HG02588 (cell line): ENCODE measurements around the gene STARD10.
"Not testable (repeated sequence)": the region's sequence is repeated elsewhere in the genome, so short reads cannot be mapped to it uniquely, and the experiment has no call there.

ENCODE experiments used
- ATAC-seq: cut with Tn5 transposase; IDR thresholded peaks from one replicate; pipeline ENCODE4 v1.9.1; 2021; ENCODE audit warnings: mild to moderate bottlenecking, moderate library complexity; ENCODE audit not compliant: unreplicated experiment

Gene STARD10

DNA sequence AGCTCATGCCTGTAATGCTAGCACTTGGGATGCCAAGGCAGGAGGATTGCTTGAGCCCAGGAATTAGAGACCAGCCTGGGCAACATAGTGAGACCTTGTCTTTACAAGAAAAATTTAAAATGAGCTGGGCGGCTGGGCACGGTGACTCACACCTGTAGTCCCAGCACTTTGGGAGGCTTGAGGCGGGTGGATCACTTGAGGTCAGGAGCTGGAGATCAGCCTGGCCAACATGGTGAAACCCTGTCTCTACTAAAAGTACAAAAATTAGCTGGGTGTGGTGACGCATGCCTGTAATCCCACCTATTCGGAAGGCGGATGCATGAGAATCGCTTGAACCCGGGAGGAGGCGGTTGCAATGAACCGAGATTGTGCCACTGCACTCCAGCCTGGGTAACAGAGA lies 17.8 kb upstream of the STARD10 start:
- not testable (repeated sequence) for ATAC-seq

DNA sequence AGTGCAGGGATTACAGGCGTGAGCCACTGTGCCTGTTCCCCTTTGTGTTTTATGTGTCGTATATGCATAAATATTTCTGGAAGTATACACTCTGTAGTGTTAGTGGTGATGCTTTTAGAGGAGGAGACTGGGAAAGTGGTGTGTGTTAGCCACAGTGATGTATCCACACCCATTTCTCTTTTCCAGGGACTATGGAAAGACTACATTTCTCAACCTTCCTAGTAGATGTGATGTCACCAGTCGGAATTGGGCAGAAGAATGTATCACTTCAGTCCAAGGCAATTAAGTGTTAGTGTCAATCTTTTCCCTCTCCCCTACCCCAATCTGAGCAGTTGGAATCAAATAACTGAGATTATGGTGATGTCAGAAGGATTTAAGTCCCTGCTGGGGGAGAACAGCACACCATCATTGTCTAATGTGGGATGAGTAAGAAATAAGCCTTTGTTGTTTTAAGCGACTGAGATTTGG lies 14.5 kb upstream of the STARD10 start:
- ATAC-seq, result no peak

DNA sequence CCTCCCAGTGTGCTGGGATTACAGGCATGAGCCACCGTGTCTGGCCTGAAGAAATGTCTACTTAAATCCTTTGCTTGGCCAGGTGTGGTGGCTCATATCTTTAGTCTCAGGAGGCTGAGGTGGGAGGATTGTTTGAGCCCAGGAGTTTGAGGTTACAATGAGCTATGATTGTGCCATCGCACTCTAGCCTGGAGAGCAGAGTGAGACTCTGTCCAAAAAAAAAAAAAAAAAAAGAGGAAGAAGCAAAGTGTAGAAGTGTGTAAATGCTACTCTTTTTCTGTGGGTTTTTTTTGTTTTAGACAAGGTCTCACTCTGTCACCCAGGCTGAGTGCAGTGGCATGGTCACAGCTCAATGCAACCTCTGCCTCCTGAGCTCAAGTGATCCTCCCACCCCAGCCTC lies 13.9 kb upstream of the STARD10 start:
- no peak for ATAC-seq

DNA sequence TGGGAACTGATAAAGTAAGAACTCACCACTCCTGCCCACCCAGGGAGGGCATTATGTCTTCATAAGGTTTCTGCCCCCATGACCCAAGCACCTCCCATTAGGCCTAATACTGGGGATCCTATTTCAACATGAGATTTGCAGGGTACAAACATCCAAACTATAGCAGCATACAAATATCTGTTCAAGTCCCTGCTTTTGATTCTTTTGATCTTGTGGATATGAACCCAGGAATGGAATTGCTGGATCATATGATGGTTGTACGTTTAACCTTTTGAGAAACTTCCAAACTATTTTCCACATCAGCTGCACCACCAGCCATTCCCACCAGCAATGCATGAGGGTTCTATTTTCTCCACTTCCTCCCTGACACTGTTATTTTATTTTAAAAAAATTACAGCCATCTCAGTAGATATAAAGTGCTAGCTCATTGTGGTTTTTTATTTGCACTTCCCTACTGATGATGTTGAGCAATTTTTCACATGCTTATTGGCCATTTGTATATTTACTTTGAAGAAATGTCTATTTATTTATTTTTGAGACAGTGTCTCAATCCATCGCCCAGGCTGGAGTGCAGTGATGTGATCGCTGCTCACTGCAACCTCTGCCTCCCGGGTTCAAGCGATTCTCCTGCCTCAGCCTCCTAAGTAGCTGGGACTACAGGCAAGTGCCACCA lies 13.3 kb upstream of the STARD10 start:
- no peak for ATAC-seq

DNA sequence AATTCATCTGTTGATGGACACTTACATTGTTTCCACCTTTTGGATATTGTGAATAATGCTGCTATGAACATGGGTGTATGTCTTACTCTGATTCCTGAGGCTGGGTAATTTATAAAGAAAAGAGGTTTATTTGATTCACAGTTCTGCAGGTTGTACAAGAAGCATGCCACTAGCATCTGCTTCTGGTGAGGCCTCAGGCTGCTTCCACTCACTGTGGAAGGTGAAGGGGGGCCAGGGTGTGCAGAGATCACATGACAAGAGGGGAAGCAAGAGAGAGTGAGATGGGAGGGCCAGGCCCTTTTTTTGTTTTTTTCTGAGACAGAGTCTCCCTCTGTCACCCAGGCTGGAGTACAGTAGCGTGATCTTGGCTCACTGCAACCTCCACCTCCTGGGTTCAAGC lies 12.5 kb upstream of the STARD10 start:
- not testable (repeated sequence) for ATAC-seq

DNA sequence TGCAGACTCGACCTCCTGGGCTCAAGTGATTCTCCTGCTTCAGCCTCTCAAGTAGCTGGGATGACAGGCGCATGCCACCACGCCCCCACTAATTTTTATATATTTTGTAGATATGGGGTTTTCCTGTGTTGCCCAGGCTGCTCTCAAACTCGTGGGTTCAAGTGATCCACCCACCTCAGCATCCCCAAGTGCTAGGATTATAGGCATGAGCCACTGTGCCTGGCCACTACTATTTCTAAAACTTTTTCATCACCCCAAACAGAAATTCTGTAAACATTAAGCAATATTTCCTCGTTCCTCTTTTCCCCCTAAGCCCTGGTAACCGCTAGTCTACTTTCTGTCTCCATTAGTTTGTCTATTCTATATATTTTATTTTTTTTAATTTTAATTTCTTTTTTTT lies 11.4 kb upstream of the STARD10 start:
- no peak for ATAC-seq

DNA sequence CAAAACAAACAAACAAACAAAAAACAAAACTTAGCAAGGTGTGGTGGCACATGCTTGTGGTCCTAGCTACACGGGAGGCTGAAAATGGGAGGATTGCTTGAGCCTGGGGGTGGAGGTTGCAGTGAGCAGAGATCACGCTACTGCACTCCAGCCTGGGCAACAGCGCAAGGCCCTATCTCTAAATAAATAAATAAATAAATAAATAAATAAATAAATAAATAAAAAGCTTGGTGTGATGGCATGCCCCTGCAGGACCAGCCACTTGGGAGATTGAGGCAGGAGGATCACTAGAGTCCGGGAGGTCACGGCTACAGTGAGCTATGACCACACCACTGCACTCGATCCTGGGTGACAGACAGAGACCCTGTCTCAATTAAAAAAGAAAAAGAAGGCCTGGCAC lies 9.0 kb upstream of the STARD10 start:
- ATAC-seq, result no peak

DNA sequence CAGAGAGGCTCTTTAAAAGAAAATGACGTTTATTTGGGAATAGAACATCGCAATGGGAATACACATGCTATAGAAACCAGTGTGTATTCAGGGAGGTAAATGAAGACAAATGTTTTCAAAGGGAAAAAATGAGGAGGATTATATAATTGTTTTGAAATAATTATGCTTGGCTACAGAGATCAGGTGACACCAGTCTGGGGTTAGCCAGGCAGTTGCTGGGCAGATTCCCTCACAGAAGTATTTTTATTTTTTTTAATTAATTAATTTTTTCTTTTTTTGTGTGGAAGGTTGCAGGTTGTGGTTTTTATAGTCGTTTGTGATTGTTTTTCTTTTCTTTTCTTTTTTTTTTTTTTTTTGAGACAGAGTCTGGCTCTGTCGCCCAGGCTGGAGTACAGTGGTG lies 5.6 kb upstream of the STARD10 start:
- no peak for ATAC-seq

DNA sequence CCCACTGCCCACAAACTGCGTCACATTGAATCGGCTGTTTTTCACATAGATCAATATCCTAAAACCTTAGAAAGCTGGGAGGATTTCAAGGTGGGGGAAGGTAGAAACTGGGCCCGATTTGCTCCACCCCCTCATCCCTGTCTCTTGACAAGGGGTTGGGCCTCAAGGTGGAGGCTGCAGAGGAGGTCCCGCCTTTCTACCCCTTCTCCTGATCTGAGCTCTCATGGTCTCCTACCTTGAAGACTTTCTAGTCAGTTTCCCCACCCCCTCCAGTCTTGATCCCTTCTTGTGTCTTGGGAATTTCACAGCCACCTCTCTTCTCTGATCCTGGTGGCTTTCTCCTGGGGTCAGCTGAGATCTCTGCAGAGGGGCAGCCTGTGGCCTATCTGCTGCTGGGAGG lies 4.5 kb upstream of the STARD10 start:
- no peak for ATAC-seq

DNA sequence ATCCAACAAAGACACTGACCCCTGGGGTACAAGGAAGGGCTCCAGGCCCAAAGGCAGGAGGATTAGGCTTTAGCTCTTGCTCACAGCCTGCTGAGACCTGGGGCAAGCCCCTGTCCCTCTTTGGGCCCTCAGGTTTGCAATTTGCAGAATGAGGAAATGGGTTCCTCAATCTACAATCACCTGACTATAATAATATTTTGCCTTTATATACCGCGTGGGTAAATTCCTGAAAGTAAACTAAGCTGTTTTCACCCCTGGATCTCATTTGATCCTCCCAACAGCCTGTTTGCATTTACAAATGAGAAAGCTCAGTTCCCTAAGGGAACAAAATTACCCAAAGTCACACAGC lies 797 bp downstream of the STARD10 start:
- ATAC-seq, result no peak

DNA sequence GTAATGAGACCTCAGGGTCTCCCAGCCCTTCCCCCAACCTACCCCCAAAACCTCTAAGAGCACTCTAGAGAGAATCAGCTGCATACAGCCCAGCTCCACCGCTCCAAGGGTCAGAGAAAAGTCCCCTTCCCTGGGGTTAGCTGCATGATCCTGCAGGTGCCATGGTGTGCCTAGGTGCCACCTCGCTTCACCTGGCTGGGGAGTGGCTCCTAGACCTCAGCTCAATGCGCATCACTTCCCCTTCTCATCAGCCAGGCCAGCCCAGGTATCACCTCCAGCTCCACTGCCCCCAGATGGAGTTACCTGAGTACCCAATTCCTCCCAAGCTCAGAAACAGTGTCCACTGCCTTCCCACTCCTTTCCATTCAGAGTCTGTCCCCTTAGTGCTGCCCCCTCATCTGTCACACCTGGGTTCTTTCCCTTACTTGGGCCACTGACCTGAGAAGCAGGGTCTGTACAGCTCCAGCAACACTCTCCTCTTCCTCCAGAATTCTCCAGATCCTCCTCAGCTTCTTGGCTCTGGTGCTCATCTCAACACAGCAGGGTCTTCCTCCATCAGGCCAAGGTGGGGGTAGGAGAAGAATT lies 1.3 kb downstream of the STARD10 start:
- no peak for ATAC-seq

DNA sequence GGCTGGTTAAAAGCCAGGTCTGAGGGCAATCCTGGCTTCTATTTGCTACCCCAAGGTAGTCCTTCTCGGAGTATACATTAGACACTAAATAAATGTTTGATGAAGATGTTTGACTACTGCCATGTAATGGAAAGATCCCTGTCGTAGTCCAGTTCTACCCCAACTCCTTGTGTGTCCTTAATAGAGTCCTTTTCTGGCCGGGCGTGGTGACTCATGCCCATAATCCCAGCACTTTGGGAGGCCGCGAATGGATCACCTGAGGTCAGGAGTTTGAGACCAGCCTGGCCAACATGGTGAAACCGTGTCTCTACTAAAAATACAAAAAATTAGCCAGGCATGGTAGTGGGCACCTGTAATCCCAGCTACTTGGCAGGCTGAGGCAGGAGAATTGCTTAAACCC lies 2.6 kb downstream of the STARD10 start:
- ATAC-seq, result not testable (repeated sequence)

DNA sequence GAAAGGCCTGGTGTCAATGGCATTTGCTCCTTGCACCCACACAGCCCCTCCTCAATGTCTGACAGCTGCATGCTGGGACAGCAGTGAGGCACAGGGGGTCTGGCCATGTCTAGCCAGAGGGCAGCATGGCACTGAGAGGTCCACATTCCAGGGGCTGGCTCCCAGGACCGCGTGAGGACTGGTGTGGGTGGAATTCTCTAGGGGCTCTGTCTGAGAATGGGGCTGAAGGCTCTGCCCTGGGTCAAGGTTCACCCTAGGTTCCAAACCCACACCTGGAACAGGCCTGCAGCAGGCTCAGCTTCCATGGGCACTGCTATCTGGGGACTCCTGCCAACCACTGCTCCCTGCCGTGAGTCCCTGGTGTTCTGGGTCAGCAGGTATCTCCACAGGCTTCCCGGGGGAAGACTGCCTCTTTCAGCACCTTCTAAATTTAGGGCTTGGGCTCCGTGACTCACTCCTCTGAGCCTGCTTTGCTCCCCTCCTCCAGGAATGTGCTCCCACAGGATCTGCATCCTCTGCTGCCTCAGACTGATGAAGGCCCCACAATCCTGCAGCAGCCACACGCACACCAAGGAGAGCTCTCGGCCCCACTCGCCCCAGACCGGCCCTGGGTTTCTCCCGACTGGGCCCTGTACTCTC lies 4.2 kb downstream of the STARD10 start:
- ATAC-seq, result no peak

DNA sequence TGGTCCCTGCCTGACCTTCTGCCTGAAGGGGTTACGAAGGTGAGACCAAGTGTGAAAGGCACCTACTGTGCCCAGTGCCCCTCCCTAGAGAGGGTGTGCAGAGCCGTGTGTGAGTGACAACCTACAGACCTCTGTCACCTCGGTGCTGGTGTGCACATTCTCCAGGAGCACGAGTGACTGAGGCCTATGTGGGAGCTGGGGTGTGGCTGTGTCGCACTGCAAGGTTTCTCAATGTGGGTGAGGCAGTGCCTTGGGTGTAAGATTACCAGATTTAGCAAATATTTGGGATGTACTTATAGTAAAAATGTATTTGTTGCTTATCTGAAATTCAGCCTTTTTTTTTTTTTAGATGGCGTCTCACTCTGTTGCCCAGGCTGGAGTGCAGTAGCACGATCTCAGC lies 5.6 kb downstream of the STARD10 start:
- no peak for ATAC-seq

DNA sequence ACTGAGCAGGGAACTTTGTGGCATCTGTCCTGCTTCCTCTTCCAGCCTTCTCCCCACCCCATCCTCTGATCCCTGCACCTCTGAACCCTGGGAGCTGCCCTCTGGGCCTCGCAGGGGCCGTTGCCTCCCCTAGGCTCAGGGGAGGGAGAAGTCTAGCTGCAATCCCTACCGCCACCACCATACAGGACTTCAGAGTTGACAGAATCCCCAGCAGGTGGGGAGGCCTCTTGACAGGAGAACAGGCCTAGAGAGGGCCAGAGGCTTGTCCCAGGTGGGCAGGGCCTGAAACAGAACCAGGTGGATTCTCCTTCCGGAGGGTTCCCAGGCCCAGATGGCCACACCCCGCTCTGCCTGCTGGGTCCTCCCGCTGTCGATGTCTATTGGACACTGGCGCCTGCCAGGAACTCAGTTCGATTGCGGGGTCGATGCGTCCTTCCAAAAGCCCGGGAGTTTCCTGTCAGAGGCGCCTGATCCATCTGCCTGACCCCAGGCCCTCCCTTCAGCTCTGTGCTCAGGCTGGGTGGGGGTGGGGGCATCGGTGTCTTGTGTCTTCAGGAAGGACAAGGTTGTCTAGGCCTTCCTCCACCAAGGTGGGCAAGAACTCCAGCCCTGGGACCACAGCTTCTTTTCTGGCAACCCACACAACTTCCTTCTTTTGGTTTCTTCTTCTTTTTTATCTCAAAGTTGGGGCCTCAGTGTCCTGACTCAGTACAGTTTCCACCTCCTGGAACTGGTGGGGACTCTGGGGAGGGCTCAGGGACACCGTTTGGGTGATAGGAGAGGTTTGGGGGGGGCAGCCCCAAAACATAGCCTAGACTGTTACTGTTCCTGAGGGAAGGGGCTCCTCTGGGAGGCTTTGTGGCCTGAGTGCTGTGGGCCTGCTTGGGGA lies 6.4 kb downstream of the STARD10 start:
- ATAC-seq, result no peak

DNA sequence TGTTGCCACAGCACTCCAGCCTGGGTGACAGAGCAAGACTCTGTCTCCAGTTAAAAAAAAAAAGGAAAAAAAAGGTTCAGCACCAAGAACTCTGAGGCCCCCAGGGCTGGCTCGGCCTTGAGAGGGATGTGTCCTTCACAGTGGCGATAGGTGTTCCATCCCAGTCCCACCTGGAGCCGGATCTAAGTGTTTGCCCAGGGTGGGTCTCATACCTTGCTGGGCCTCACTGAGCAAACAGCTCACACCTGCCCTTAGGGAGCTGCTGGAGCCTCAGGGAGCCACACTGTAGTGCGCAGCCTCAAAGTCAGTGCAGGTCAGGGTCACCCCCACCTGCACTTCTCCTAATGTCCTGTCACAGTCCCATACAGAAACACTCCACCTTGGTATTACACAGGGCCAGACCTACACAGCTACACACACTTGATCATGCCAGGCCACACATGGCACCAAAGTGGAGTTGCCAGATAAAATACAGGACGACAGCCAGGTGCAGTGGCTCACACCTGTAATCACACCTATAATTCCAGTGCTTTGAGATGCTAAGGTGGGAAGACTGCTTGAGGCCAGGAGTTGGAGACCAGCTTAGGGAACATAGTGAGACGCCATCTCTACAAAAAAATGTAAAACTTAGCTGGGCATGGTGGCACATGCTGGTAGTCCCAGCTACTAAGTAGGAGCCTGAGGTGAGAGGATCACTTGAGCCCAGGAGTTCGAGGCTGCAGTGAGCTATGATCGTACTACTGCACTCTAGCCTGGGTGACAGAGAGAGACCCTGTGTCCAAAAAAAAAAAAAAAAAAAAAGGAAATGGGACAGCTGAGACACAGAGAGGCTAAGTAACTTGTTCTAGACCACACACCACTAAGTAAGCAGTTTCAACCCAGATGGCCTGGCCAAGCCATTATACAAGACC lies 7.3 kb downstream of the STARD10 start:
- no peak for ATAC-seq

DNA sequence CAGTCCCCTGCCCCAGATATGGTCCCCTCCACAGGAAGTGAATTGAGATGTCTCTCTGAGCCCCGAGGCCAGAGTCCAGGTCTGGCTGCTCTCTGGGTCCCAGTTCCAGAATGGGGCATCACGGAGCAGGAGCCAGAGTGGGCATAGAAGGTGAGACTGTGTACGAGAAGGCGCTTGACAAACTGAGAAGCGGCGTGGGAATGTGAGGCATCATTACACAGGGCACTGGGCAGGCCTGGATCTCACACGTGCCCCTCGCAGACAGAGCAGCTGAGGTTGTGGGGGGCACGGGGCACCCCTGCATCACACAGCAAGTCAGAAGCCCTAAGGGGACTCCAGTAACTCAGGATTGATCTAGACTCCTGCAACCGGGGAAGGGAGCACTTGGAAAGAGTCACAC lies 9.2 kb downstream of the STARD10 start:
- ATAC-seq, result no peak

DNA sequence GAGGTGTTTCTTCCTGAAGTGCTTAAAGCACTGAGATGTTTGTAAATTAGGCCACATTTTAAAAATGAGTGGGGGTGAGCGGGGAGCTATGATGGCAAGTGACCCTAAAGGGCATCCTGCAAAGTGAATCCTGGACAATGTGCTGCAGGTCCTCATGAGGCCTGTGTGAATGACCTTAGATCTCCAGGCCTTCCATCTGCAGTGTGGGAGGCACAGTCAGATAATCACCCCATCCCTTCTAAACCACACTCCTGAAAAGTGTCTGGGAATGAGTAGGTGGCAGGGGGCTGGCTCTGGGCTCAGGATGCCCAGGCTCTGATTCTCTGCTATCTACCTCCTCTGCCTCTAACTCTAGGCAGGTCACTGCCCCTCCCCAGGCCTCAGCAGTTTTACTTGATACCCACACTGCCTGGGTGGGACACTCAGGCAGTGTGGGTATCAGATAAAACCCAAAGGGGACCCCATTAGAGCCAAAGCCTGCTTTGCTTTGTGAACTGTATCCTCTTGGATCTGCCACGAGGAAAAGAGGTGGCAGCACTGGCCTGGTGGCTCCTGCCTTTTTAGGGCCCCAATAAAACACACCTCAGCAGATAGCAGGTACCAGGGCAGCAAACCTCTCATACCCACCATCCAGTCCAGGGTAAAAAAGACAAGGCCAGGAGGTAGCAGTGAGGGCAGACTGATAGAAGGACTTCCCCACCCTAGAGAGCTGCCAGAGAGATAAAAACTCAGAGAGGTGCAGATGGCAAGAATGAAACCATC lies 10.5 kb downstream of the STARD10 start:
- ATAC-seq, result no peak

DNA sequence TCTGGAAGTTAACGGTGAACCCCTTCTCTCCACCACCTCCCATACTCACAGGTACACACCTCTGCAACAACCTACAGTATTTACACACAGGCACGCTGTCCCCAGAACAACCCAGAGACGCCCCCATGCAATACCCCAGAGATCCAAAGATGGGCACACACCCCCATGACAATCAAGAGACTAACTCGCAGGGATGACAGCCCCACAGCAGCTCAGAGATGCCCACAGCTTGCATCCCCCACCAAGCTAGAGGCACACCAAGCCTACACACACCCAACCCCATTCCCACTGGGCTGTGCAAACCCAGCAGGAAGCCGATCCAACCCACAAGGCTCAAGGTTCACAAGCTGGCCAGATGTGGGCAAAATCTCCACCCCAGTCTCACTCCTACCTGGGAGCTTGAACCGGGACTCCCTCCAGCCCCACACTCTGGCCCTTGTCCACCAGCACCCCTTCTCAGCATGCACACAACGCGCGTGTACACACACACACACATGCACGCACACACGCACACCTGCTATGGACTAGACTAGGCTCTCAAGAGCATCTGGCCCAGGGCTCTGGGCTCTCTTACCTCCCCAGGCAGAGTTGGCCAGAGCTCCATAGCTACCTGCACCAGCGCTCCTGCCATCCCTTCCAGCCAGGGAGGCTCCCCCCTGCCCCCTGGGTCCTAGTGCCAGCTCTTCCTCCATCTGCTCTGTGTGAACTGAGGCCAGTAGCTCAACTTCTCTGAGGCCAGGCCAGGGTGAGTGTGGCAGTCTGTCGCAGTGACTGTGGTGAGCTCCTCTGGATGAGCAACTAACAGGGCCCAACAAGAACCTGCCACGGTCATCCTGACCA lies 11.5 kb downstream of the STARD10 start:
- ATAC-seq, result peak; percentile 14
